ENCODE results near the gene PLCB1.

The PLCB1 gene

DNA sequence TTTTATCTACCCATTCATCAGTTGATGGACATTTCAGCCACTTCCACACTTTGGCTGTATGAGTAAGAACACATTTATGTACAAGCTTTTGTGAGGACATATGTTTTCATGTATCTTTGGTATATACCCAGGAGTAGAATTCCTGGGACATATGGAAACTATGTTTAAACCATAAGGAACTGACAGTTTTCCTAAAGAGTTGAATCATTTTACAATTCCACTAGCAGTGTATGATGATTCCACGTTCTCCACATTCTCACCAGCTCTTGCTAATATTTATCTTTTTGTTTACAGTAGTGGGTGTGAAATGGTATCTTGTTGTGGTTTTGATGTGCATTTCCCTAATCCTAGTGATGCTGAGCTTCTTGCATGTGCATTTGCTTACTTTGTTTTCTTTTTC, 338.1 kb downstream of the PLCB1 start:
- Mint-ChIP-seq H3K4me3 (no peak overlapping the region), H3K27me3 (no peaks in the 10 kb centered on the region), H3K36me3 (no peaks in the 10 kb centered on the region), H3K27ac (no peak overlapping the region), H3K4me1 (no peaks in the 10 kb centered on the region), H3K9me3 (no peaks in the 10 kb centered on the region)

DNA sequence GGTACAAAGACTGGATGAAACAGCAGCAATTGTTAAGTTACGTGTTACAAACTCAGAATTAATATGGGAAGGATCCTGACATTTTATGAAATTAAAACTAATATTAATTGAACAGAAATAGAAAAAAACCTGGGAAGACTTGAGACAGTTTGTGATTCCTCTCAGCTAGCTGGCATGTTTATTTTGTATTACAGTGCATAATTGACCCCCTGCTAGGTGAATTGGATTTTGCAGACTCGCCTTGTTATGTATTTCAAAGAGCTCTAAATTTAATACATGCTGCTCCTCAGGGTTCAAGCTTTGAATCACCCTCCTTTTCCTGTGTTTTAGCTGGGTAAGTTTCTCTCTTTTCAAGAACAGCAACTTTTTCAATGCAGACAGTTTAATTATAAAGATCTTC, 339.4 kb downstream of the PLCB1 start:
- no peak overlapping the region for H3K27ac Mint-ChIP-seq

GRCh38 chr20:8473459-8473858, 341.4 kb downstream of the PLCB1 start:
- H3K9me3 Mint-ChIP-seq = no peaks in the 10 kb centered on the region
- no peak overlapping the region for H3K27ac Mint-ChIP-seq
- no peak overlapping the region for H3K4me3 Mint-ChIP-seq
- H3K36me3 Mint-ChIP-seq = no peaks in the 10 kb centered on the region
- H3K27me3 Mint-ChIP-seq = no peaks in the 10 kb centered on the region
- no peaks in the 10 kb centered on the region for H3K4me1 Mint-ChIP-seq

More for the DNA sequence above, 339.4 kb downstream of the PLCB1 start:
- H3K4me1 Mint-ChIP-seq = no peaks in the 10 kb centered on the region
- no peaks in the 10 kb centered on the region for H3K36me3 Mint-ChIP-seq
- no peaks in the 10 kb centered on the region for H3K9me3 Mint-ChIP-seq
- H3K27me3 Mint-ChIP-seq = no peaks in the 10 kb centered on the region
- no peak overlapping the region for H3K4me3 Mint-ChIP-seq

GRCh38 chr20:8474027-8474668, 342.1 kb downstream of the PLCB1 start:
- H3K27ac Mint-ChIP-seq = no peak overlapping the region
- H3K9me3 Mint-ChIP-seq = no peaks in the 10 kb centered on the region
- no peaks in the 10 kb centered on the region for H3K27me3 Mint-ChIP-seq
- H3K4me1 Mint-ChIP-seq = no peaks in the 10 kb centered on the region
- no peaks in the 10 kb centered on the region for H3K36me3 Mint-ChIP-seq
- no peak overlapping the region for H3K4me3 Mint-ChIP-seq

- H3K4me3 Mint-ChIP-seq = no peak overlapping the region
- H3K4me1 Mint-ChIP-seq = no peaks in the 10 kb centered on the region
- H3K9me3 Mint-ChIP-seq = no peaks in the 10 kb centered on the region
- no peaks in the 10 kb centered on the region for H3K27me3 Mint-ChIP-seq
- no peaks in the 10 kb centered on the region for H3K36me3 Mint-ChIP-seq
- H3K27ac Mint-ChIP-seq = no peak overlapping the region
Measured at GRCh38 chr20:8476021-8476420, 344.0 kb downstream of the PLCB1 start.

DNA sequence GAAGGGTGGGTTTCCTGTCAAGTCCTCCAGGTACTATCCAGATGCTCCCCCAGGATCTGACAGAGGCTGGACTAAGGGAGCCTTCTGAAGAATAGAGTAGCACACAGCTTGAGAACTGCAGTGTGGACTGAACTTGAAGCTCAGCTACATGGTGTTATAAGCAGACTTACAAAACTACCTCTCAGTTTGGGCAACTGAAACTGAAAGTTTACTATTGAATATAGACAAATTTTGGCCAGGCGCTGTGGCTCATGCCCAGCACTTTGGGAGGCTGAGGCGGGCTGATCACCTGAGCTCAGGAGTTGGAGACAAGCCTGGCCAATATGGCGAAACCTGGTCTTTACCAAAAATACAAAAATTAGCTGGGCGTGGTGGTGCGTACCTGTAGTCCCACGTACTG, 348.5 kb downstream of the PLCB1 start:
- H3K27me3 Mint-ChIP-seq = no peaks in the 10 kb centered on the region
- no peaks in the 10 kb centered on the region for H3K4me1 Mint-ChIP-seq
- no peak overlapping the region for H3K27ac Mint-ChIP-seq
- no peaks in the 10 kb centered on the region for H3K36me3 Mint-ChIP-seq
- no peaks in the 10 kb centered on the region for H3K9me3 Mint-ChIP-seq
- no peak overlapping the region for H3K4me3 Mint-ChIP-seq

DNA sequence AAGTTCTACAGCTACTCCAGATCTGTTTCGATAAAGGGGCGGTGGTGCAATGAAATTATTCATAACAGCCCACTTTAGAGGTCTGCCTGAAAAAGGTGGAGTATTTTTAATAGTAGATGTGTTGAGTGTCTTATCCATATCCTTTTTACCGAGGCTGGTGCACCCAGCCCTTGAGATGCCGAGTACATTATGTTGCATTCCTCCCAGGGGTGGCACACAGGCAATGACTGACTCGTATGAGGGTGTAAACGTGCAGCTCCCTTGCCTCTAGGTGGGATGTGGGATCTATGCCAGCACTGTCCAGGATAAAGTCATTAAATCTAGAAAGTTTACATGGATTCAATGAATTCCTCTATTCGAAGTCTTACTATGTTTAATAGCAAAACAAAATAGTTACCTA, 355.6 kb downstream of the PLCB1 start:
- Mint-ChIP-seq H3K9me3 (no peaks in the 10 kb centered on the region), H3K4me1 (no peaks in the 10 kb centered on the region), H3K27me3 (no peaks in the 10 kb centered on the region), H3K27ac (no peak overlapping the region), H3K4me3 (no peak overlapping the region), H3K36me3 (no peaks in the 10 kb centered on the region)

- Mint-ChIP-seq H3K27ac (no peak overlapping the region), H3K36me3 (no peaks in the 10 kb centered on the region), H3K9me3 (no peaks in the 10 kb centered on the region), H3K4me3 (no peak overlapping the region), H3K4me1 (no peaks in the 10 kb centered on the region), H3K27me3 (no peaks in the 10 kb centered on the region)
Measured at GRCh38 chr20:8489094-8489883, 357.2 kb downstream of the PLCB1 start.

DNA sequence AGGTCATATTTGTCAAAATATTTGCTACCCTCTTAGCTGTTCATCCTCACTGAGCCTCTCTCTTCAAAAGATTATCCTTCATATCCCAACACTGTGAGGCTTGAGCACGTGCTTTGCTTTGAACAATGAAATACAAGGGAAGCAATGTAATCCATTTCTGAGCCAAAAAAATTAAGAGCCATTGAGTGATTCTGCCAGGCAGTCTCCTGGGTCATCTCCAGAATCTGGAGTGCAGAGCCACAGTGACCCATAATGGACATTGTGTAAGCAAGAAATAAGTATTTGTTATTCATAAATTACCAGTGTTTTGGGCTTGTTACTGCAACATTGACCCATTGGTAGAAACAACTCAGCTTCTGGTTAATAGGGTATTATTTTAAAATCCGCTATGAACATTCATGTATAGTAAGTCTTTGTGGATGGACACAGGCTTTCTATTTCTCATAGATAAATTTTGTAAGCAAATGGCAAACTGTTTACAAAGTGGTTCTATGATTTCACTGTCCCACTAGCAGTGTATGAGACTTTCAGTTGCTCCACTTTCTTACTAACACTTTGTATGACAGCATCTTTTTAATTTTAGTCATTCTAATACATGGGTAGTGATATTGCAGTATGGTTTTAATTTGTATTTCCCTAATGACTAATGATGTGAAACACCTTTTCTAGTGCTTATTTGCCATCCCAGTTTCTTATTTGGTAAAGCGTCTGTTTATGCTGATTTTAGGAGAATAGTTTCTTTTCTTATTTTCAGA, 358.2 kb downstream of the PLCB1 start:
- Mint-ChIP-seq H3K27ac (no peak overlapping the region), H3K9me3 (no peaks in the 10 kb centered on the region), H3K27me3 (no peaks in the 10 kb centered on the region), H3K36me3 (no peaks in the 10 kb centered on the region), H3K4me1 (no peaks in the 10 kb centered on the region), H3K4me3 (no peak overlapping the region)

DNA sequence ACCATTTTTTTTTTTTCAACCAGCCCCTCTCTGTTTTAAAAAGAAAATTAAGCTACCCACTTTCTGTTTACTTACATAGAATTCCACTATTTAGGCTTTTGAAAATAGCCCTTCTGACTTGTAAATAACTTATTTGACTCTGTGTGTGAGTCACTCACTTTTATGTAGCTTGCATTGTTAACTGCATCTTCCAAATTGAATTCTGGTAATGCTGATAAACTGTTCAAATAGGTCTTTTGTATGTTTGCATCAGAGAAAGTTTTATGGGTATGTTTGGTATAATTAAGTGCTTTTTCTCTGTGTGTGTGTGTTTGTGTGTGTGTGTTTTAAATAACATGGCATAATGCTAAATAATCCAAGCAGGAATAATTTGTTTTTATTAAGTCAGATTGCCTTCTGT, 360.1 kb downstream of the PLCB1 start:
- Mint-ChIP-seq H3K4me3 (no peak overlapping the region), H3K27ac (no peak overlapping the region), H3K9me3 (no peaks in the 10 kb centered on the region), H3K36me3 (no peaks in the 10 kb centered on the region), H3K4me1 (no peaks in the 10 kb centered on the region), H3K27me3 (peaks cover 2% of the 10 kb centered on the region)

GRCh38 chr20:8498571-8498970, 366.5 kb downstream of the PLCB1 start:
- Mint-ChIP-seq H3K27ac (no peak overlapping the region), H3K27me3 (peaks cover 2% of the 10 kb centered on the region), H3K36me3 (no peaks in the 10 kb centered on the region), H3K4me1 (no peaks in the 10 kb centered on the region), H3K9me3 (no peaks in the 10 kb centered on the region), H3K4me3 (no peak overlapping the region)

DNA sequence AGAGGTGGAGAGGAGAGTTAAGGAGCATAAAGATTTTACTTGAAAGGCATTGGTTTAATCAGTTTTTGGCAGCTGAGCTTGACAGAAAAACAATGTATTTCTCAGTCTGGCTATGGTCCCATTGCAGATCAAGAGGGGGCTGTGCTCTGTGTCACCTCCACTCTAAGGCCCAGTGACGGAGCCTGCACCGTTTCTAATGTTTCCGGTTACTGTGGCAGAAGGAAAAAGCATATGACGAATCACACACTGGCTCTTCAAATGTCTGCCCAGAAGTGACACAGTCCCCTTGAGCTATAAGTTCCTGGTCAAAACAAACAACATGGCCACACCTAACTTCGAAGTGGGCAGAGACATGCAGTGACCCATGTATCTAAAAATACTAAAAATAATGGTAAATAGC, 372.0 kb downstream of the PLCB1 start:
- Mint-ChIP-seq H3K9me3 (peaks cover 8% of the 10 kb centered on the region), H3K4me3 (no peak overlapping the region)

GRCh38 chr20:8505476-8506200, 373.6 kb downstream of the PLCB1 start:
- Mint-ChIP-seq H3K27ac (no peak overlapping the region), H3K36me3 (no peaks in the 10 kb centered on the region), H3K27me3 (no peaks in the 10 kb centered on the region), H3K4me1 (no peaks in the 10 kb centered on the region), H3K4me3 (no peak overlapping the region), H3K9me3 (peaks cover 8% of the 10 kb centered on the region)

More for the DNA sequence above, 372.0 kb downstream of the PLCB1 start:
- Mint-ChIP-seq H3K27ac (no peak overlapping the region), H3K36me3 (no peaks in the 10 kb centered on the region), H3K27me3 (no peaks in the 10 kb centered on the region), H3K4me1 (no peaks in the 10 kb centered on the region)

DNA sequence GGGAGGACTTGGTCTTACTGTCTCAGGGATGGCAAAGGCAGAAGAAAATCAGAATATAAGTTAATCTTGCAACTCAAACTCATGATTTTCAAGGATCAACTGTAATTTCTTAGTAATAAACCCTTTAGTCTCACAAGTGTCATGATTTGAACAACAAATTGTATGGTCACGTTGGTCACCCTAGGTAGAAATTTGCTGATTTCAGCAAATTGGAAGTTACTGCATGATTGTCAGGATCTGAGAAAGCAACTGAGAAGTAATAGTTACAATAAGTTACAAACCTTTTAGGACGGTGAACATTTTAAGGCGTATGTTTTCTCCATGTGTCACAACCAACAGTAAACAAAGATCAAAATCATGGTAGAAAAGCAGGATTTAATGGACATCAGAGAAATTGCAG, 375.2 kb downstream of the PLCB1 start:
- H3K36me3 Mint-ChIP-seq = no peaks in the 10 kb centered on the region
- peaks cover 8% of the 10 kb centered on the region for H3K9me3 Mint-ChIP-seq
- H3K27ac Mint-ChIP-seq = no peak overlapping the region
- no peak overlapping the region for H3K4me3 Mint-ChIP-seq
- no peaks in the 10 kb centered on the region for H3K4me1 Mint-ChIP-seq
- H3K27me3 Mint-ChIP-seq = no peaks in the 10 kb centered on the region

DNA sequence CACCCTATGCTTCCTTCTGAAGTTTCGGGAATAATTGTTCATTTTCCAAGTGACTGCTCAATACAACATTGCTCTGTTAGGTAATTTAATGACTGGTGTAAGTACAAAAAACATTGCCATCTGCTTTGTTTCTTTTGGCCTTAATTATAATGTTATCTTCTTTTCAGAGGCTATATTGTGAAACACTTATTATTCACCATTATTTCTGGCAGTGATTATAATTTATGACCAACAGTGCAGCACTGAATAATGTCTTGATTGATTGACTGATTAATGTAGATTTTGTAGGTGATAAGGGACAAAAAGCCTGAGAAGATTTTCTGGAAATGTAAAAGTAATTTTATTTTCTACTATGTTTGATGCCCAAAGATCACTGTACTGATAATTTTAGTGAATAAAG, 377.7 kb downstream of the PLCB1 start:
- Mint-ChIP-seq H3K4me3 (no peak overlapping the region), H3K27ac (no peak overlapping the region), H3K27me3 (no peaks in the 10 kb centered on the region), H3K4me1 (no peaks in the 10 kb centered on the region), H3K36me3 (no peaks in the 10 kb centered on the region), H3K9me3 (peaks cover 8% of the 10 kb centered on the region)
